Forelimb muscle (tissue), 1 donor: Measurements from ENCODE around the gene FAM43B. TPM values are rescaled to one million over a fixed set of nuclear protein-coding genes. Genes with fewer than 3 reads are reported as not detected.
"Not testable (repeated sequence)": the region's sequence is repeated elsewhere in the genome, so short reads cannot be mapped to it uniquely, and the experiment has no call there.

Source experiments
- DNase-seq: peaks from one replicate; pipeline ENCODE4 v3.0.0-alpha.2; 2013; ENCODE audit warnings: low read depth
- polyA plus RNA-seq: library from polyadenylated mRNA; unstranded; fragments of 120-200 nt; gene quantifications from one replicate; pipeline ENCODE4 v1.2.1, GENCODE V29; 2013; ENCODE audit not compliant: insufficient read length

The FAM43B gene
- polyA plus RNA-seq: 0.58 TPM

- peak; percentile 26 for DNase-seq
These were observed at the start of gene FAM43B for GRCh38 chr1:20551945-20552727. Gene FAM43B, plus strand, starts transcription at chr1:20552573. Its CDS starts 401 bp downstream, at chr1:20552974.

GRCh38 chr1:20505488-20505887 lies 46.9 kb upstream of the FAM43B start:
- no peak for DNase-seq

- no peak for DNase-seq
These were observed 45.2 kb upstream of the FAM43B start for GRCh38 chr1:20507248-20507563.

GRCh38 chr1:20507564-20508410 lies 44.6 kb upstream of the FAM43B start, which contains the start of gene MUL1:
Gene MUL1, minus strand, starts transcription at chr1:20508151. Its CDS starts 127 bp downstream, at chr1:20508024.
- peak; percentile 82 for DNase-seq

- DNase-seq: no peak
These were observed 44.0 kb upstream of the FAM43B start for GRCh38 chr1:20508411-20508771.

GRCh38 chr1:20511518-20512428 lies 40.6 kb upstream of the FAM43B start:
- no peak for DNase-seq

- DNase-seq: not testable (repeated sequence)
These were observed 32.6 kb upstream of the FAM43B start for GRCh38 chr1:20519609-20520262.

- peak; percentile 61 for DNase-seq
These were observed 30.2 kb upstream of the FAM43B start for GRCh38 chr1:20521960-20522861.

- DNase-seq: no peak
These were observed 26.1 kb upstream of the FAM43B start for GRCh38 chr1:20526267-20526666.

- no peak for DNase-seq
These were observed 24.2 kb upstream of the FAM43B start for GRCh38 chr1:20528221-20528620.

- no peak for DNase-seq
These were observed 22.1 kb upstream of the FAM43B start for GRCh38 chr1:20530306-20530705.

- DNase-seq: no peak
These were observed 21.5 kb upstream of the FAM43B start for GRCh38 chr1:20530901-20531300.

GRCh38 chr1:20533635-20534034 lies 18.7 kb upstream of the FAM43B start:
- DNase-seq: no peak

- no peak for DNase-seq
These were observed 17.5 kb upstream of the FAM43B start for GRCh38 chr1:20534659-20535417.

- no peak for DNase-seq
These were observed 14.1 kb upstream of the FAM43B start for GRCh38 chr1:20538227-20538626.

GRCh38 chr1:20538760-20539551 lies 13.4 kb upstream of the FAM43B start:
- no peak for DNase-seq

GRCh38 chr1:20540281-20540680 lies 12.1 kb upstream of the FAM43B start:
- DNase-seq: no peak

GRCh38 chr1:20546637-20547036 lies 5.7 kb upstream of the FAM43B start:
- DNase-seq: no peak

- no peak for DNase-seq
These were observed 1.2 kb upstream of the FAM43B start for GRCh38 chr1:20551161-20551560.
